Colonic mucosa (tissue), 4 donors: ENCODE data around the gene SNRNP48. TPM values are rescaled to one million over a fixed set of nuclear protein-coding genes. Genes with fewer than 3 reads are reported as not detected.

ENCODE experiments used
- DNase-seq: peaks from one replicate; pipeline ENCODE4 v3.0.0-alpha.2; 2020
- H3K27ac ChIP-seq: fragments of 200-600 bp; one replicate; pipeline ENCODE4 v1.8.0; 2021
- H3K27me3 ChIP-seq: fragments of 200-600 bp; one replicate; pipeline ENCODE4 v1.8.0; 2021
- H3K36me3 ChIP-seq: fragments of 200-600 bp; one replicate; pipeline ENCODE4 v1.8.0; 2021
- H3K4me1 ChIP-seq: fragments of 200-600 bp; one replicate; pipeline ENCODE4 v1.8.0; 2021; ENCODE audit warnings: mild to moderate bottlenecking
- H3K4me3 ChIP-seq: fragments of 200-600 bp; one replicate; pipeline ENCODE4 v1.8.0; 2021
- H3K9ac ChIP-seq, 2 donors: one replicate each; pipeline ENCODE4 v1.7.0; 2013; ENCODE audit warnings: control low read depth in 2 of 2, low read depth in 2 of 2, low read length in 2 of 2
- H3K9me3 ChIP-seq: fragments of 200-600 bp; one replicate; pipeline ENCODE4 v1.8.0; 2021
- intact Hi-C: fragments of 100-400 bp; cut with DNase I; formaldehyde crosslinking; loops from one replicate; pipeline ENCODE4 v1.14.1; 2022
- total RNA-seq, 2 donors: library from RNA; stranded (reverse); fragmentation: NEBNext Ultra II Directional in 1 of 2; extraction: Animal tissue kit (Norgen Biotek cat#: 25700) in 1 of 2; gene quantifications; one replicate each; pipeline ENCODE4 v1.2.1, GENCODE V29; 2021
- TF ChIP-seq, protein P1 (sequence below): fragments of 200-600 bp; IDR thresholded peaks from one replicate; pipeline ENCODE4 v1.8.0; 2022; ENCODE audit warnings: antibody characterized with exemption, mild to moderate bottlenecking
- donor health status: healthy.
- donor health status: DM: no; HTN: no; CAD: no.
- donor health status: DM: no; HTN: no; CAD: no.

Gene SNRNP48
- total RNA-seq, 2 donors from 2014 or later: 13.8 to 14.6 TPM

DNA sequence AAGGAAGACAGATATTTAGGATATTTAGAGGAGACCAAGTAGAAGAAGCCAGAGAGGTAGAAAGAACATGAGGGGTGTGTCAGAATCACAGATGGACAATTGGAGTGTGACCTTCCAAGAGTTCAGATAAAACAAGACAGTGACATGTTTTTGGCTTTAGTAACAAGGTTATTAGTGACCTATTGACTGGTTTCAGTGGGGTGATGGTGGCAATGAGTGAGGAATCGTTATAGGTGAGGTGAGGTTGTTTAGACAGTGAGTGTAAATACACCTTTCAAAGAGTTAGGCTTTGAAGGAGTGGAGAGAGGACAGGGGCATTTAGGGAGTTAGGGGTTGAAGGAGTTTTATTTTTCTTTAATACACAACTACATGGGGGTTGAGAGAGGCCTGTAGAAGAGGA is 3.2 kb downstream of the SNRNP48 start:
- H3K36me3 ChIP-seq: peaks cover 3% of the 10 kb centered on the region
- H3K27me3 ChIP-seq: no peaks in the 10 kb centered on the region
- no peak overlapping the region for H3K27ac ChIP-seq
- no peak overlapping the region for H3K4me3 ChIP-seq
- no peaks in the 10 kb centered on the region for H3K9me3 ChIP-seq
- TF ChIP-seq, protein P1, sequence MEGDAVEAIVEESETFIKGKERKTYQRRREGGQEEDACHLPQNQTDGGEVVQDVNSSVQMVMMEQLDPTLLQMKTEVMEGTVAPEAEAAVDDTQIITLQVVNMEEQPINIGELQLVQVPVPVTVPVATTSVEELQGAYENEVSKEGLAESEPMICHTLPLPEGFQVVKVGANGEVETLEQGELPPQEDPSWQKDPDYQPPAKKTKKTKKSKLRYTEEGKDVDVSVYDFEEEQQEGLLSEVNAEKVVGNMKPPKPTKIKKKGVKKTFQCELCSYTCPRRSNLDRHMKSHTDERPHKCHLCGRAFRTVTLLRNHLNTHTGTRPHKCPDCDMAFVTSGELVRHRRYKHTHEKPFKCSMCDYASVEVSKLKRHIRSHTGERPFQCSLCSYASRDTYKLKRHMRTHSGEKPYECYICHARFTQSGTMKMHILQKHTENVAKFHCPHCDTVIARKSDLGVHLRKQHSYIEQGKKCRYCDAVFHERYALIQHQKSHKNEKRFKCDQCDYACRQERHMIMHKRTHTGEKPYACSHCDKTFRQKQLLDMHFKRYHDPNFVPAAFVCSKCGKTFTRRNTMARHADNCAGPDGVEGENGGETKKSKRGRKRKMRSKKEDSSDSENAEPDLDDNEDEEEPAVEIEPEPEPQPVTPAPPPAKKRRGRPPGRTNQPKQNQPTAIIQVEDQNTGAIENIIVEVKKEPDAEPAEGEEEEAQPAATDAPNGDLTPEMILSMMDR: no peak
- no peak for DNase-seq
- no peak overlapping the region for H3K9ac ChIP-seq
- H3K4me1 ChIP-seq: no peaks in the 10 kb centered on the region
- intact Hi-C loops: no loop called here

DNA sequence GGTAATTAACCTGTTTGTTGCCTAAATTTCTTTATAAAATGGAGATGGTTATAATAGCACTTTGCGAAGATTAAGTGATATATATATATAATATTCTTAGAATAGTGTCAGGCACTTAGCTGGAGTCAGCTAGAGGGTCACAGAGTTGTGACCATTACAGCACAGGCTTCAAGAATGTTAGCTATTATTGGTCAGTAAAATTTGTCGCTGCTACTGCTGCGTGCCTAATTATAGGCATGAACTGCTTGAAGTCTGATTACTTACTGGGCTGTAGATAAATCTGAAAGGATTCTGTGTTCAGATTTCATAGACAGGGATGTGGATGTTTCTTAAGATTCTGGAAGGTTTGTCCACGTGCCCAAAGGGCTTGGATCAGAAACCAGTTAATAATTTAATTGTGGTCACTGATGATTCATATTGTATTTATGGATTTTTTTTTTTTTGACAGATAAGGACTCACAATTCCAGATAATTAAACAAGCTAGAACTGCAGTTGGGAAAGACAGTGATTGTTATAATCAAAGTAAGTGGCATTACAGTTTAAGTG is 4.7 kb downstream of the SNRNP48 start:
- Histone ChIP-seq H3K27ac (no peak overlapping the region), H3K9me3 (no peaks in the 10 kb centered on the region), H3K4me3 (no peak overlapping the region), H3K36me3 (peaks cover 3% of the 10 kb centered on the region), H3K9ac (no peak overlapping the region), H3K4me1 (no peaks in the 10 kb centered on the region), H3K27me3 (no peaks in the 10 kb centered on the region)
- TF ChIP-seq, protein P1: no peak
- DNase-seq: no peak
- intact Hi-C loops: no loop called here

DNA sequence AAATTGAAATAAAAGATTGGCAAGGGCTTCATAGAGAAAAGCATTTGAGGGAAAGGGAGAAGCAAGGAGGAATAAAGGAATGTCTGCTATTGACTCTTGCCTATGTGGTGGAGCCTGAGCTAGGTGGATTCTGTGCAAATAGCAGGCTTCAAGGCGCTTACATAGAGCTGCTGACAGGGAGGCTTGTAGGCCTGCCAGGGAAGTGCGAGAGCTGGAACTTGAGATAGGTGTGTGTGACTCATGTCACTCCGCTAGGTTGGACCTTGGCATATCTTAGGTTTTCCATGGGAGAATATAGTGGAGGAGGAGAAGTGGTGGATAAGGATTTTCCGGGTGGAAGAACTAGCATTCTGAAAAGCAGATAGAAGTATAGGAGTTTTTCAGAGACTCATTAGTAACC is 14.0 kb downstream of the SNRNP48 start:
- TF ChIP-seq, protein P1: no peak
- intact Hi-C loops: loop anchor here (5.0 kb wide), 1 partner anchor 302 kb away; no protein-coding TSS in a partner anchor
- H3K9me3 ChIP-seq: no peaks in the 10 kb centered on the region
- no peak overlapping the region for H3K4me3 ChIP-seq
- H3K27me3 ChIP-seq: no peaks in the 10 kb centered on the region
- no peak overlapping the region for H3K27ac ChIP-seq
- DNase-seq: no peak
- H3K4me1 ChIP-seq: no peaks in the 10 kb centered on the region
- peaks cover 22% of the 10 kb centered on the region for H3K36me3 ChIP-seq
- no peak overlapping the region for H3K9ac ChIP-seq

DNA sequence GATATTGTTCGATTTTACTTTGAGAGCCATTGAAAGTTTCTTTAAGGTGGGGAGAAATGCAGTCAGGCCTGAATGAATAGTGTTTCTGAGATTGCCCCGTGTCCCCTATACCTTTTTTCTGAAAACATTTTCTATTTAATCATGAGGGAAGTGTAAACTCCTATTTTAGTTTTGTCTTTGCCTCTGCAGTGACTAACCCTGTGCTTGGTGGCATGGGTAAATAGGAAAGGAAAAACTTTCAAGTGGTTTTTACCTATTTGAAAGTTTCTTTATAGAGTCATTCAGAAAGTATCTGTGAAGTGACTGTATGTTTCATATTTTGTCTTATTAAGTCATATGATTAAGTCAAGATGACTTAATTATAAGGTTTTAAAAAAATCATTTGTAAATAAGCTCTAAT is 14.5 kb downstream of the SNRNP48 start:
- intact Hi-C loops: loop anchor here (5.0 kb wide), 1 partner anchor 302 kb away; no protein-coding TSS in a partner anchor
- DNase-seq: no peak
- Histone ChIP-seq H3K36me3 (peaks cover 22% of the 10 kb centered on the region), H3K9me3 (no peaks in the 10 kb centered on the region), H3K9ac (no peak overlapping the region), H3K27ac (no peak overlapping the region), H3K4me1 (no peaks in the 10 kb centered on the region), H3K4me3 (no peak overlapping the region), H3K27me3 (no peaks in the 10 kb centered on the region)
- TF ChIP-seq, protein P1: no peak

DNA sequence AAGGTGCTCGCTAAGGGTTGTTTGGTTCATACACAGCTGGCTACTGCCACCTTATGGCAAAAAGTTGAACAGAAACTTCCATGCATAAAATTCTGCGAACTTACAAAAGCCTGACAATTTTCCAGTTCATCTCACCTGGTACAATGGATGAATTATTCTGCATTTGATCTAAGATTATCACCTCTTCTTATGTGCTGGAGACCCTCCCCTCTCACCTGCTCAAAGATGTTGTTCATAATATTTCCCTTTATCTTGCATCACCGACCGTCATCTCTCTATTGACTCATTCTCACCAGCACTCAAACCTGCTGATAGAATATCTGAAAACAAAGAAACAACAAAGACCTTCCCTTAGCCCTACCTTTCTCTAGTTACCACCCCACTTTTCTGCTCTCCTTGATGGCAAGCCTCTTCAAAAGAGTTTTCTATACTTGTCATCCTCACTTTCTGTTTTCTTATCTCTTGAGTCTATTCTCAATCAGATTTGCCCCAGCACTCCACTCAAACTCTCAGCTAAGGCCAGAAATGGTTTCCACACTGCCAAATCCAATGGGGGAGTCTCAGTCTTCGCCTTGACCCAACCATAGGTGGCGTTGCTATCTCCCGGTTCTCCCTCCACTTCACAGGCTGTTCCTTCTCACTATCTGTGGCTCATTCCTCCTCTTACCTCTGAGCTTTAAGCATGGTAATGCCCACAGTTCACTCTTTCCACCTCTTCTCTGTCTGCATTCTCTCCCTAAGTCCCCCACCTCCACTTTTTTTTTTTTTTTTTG is 25.8 kb downstream of the SNRNP48 start:
- TF ChIP-seq, protein P1: peak; percentile 78
- Histone ChIP-seq H3K4me3 (no peak overlapping the region), H3K9me3 (no peaks in the 10 kb centered on the region), H3K9ac (no peak overlapping the region), H3K27me3 (no peaks in the 10 kb centered on the region), H3K27ac (no peak overlapping the region), H3K36me3 (no peaks in the 10 kb centered on the region), H3K4me1 (no peaks in the 10 kb centered on the region)
- intact Hi-C loops: loop anchor here (5.0 to 10.0 kb wide), 4 partner anchors 193 to 392 kb away; no protein-coding TSS in a partner anchor
- peak; percentile 58 for DNase-seq
